Measurements from ENCODE around the gene DCUN1D2. TPM values are rescaled to one million over a fixed set of nuclear protein-coding genes. Genes with fewer than 3 reads are reported as not detected.
"Not testable (repeated sequence)": the region's sequence is repeated elsewhere in the genome, so short reads cannot be mapped to it uniquely, and the experiment has no call there.

Gene DCUN1D2
- total and polyA plus RNA-seq, 10 of the 15 experiments (the other 5 are each of a cell fraction or from before 2014, with no cell fraction given) = 2.5 to 23.6 (median 9.3) TPM

GRCh38 chr13:113450861-113451620, 39.5 kb downstream of the DCUN1D2 start:
- DNase-seq (ENCODE audit: low read depth, low spot score); H2AFZ ChIP-seq (ENCODE audit: control insufficient read depth, low read depth, low read length); FAIRE-seq; ATAC-seq; H3K79me2 ChIP-seq (ENCODE audit: control insufficient read depth, insufficient read depth, low read length); H3K4me2 ChIP-seq (ENCODE audit: control insufficient read depth, insufficient read depth); H3K4me1 ChIP-seq (ENCODE audit: control insufficient read depth, insufficient read depth, low read length); H3K27ac ChIP-seq (ENCODE audit: control insufficient read depth, insufficient read depth); in situ Hi-C loops (cut with MboI); H3K4me3 ChIP-seq; H3K27me3 ChIP-seq (replicated peaks in 1 of 2; ENCODE audit: control insufficient read depth in 2 of 2, insufficient read depth in 2 of 2, low read length in 1 of 2); H3K9ac ChIP-seq (ENCODE audit: control insufficient read depth, insufficient read depth, low read length); H3K36me3 ChIP-seq (ENCODE audit: control insufficient read depth in 2 of 2, insufficient read depth in 2 of 2, low read length in 1 of 2); H4K20me1 ChIP-seq (ENCODE audit: control insufficient read depth, insufficient read depth); H3K9me3 ChIP-seq (replicated peaks; ENCODE audit: control insufficient read depth, insufficient read depth, low read length); BruUV-seq (replicated peaks): not testable (repeated sequence)
- ChIA-PET SMC1A (ENCODE audit: uncharacterized antibody, unreplicated experiment) (interaction anchor here (0.7 to 1.9 kb wide), 2 partner anchors 12 to 64 kb away, joined by 3 to 4 read pairs; no protein-coding TSS in a partner anchor), POLR2A (interaction anchor here (0.6 kb wide), 1 partner anchor 17 kb away, joined by 7 read pairs; no protein-coding TSS in a partner anchor), RAD21 (ENCODE audit: unreplicated experiment) (interaction anchor here (0.7 to 0.9 kb wide), 3 partner anchors 39 to 508 kb away, joined by 3 to 4 read pairs (median 4); no protein-coding TSS in a partner anchor), CTCF (interaction anchor here (0.7 to 1.8 kb wide), 6 partner anchors 16 to 508 kb away, joined by 3 to 9 read pairs (median 4); no protein-coding TSS in a partner anchor)
- intact Hi-C loops (cut with micrococcal nuclease; ENCODE audit: unreplicated experiment) = loop anchor here (5.0 kb wide), 1 partner anchor 509 kb away; no protein-coding TSS in a partner anchor
- TF ChIP-seq CREM (IDR thresholded peaks at IDR 0.05; ENCODE audit: low read depth) (0 out of 2 replicates have a peak, but pooled peaks have one; percentile 30), RAD21 (IDR thresholded peaks at IDR 0.05; ENCODE audit: insufficient read depth, low read depth, low read length) (peak; percentile 49)
- TF ChIP-seq, protein P1, sequence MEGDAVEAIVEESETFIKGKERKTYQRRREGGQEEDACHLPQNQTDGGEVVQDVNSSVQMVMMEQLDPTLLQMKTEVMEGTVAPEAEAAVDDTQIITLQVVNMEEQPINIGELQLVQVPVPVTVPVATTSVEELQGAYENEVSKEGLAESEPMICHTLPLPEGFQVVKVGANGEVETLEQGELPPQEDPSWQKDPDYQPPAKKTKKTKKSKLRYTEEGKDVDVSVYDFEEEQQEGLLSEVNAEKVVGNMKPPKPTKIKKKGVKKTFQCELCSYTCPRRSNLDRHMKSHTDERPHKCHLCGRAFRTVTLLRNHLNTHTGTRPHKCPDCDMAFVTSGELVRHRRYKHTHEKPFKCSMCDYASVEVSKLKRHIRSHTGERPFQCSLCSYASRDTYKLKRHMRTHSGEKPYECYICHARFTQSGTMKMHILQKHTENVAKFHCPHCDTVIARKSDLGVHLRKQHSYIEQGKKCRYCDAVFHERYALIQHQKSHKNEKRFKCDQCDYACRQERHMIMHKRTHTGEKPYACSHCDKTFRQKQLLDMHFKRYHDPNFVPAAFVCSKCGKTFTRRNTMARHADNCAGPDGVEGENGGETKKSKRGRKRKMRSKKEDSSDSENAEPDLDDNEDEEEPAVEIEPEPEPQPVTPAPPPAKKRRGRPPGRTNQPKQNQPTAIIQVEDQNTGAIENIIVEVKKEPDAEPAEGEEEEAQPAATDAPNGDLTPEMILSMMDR (IDR thresholded peaks at IDR 0.05 in 2 of 3, conservative IDR thresholded peaks at IDR 0.05 in 1 of 3; ENCODE audit: control insufficient read depth in 2 of 3, extremely low read depth in 1 of 3, insufficient read depth in 1 of 3, low read depth in 3 of 3, low read length in 3 of 3) = peak in 2 of 3 experiments; percentile 12 to 29; a peak in 3 of 6 replicates
- WGBS (ENCODE audit: insufficient coverage, insufficient replicate concordance, low lambda C conversion rate, missing lambda C conversion rate) = 52% methylated on average over 18 of the region's 19 CpGs

- H3K79me2 ChIP-seq (ENCODE audit: control insufficient read depth, insufficient read depth, low read length); H3K4me2 ChIP-seq (ENCODE audit: control insufficient read depth, insufficient read depth); H3K9ac ChIP-seq (ENCODE audit: control insufficient read depth, insufficient read depth, low read length); H3K36me3 ChIP-seq (ENCODE audit: control insufficient read depth in 2 of 2, insufficient read depth in 2 of 2, low read length in 1 of 2); DNase-seq (ENCODE audit: low read depth, low spot score); H2AFZ ChIP-seq (ENCODE audit: control insufficient read depth, low read depth, low read length); SMC1A ChIA-PET (ENCODE audit: uncharacterized antibody, unreplicated experiment); H3K27me3 ChIP-seq (replicated peaks in 1 of 2; ENCODE audit: control insufficient read depth in 2 of 2, insufficient read depth in 2 of 2, low read length in 1 of 2); ATAC-seq; FAIRE-seq; H4K20me1 ChIP-seq (ENCODE audit: control insufficient read depth, insufficient read depth); RAD21 ChIA-PET (ENCODE audit: unreplicated experiment); BruUV-seq (replicated peaks); in situ Hi-C loops (cut with MboI); H3K9me3 ChIP-seq (replicated peaks; ENCODE audit: control insufficient read depth, insufficient read depth, low read length); H3K27ac ChIP-seq (ENCODE audit: control insufficient read depth, insufficient read depth); H3K4me1 ChIP-seq (ENCODE audit: control insufficient read depth, insufficient read depth, low read length); H3K4me3 ChIP-seq: not testable (repeated sequence)
- POLR2A ChIA-PET = interaction anchor here (1.1 kb wide), 1 partner anchor 43 kb away, joined by 4 read pairs; no protein-coding TSS in a partner anchor
- CTCF ChIA-PET = interaction anchor here (0.9 to 1.6 kb wide), 2 partner anchors 48 to 112 kb away, joined by 3 to 4 read pairs; no protein-coding TSS in a partner anchor
- intact Hi-C loops (cut with micrococcal nuclease; ENCODE audit: unreplicated experiment) = loop anchor here (5.0 kb wide), 1 partner anchor 508 kb away; no protein-coding TSS in a partner anchor
- 82% methylated on average over 9 of the region's 9 CpGs for WGBS (ENCODE audit: insufficient coverage, insufficient replicate concordance, low lambda C conversion rate, missing lambda C conversion rate)
Observed at GRCh38 chr13:113450348-113450744, 40.2 kb downstream of the DCUN1D2 start.
